Smooth muscle cell (in vitro differentiated cells): ENCODE results near the gene VAV2. TPM values are rescaled to one million over a fixed set of nuclear protein-coding genes. Genes with fewer than 3 reads are reported as not detected.
"Not testable (repeated sequence)": the region's sequence is repeated elsewhere in the genome, so short reads cannot be mapped to it uniquely, and the experiment has no call there.

Experiments used
- DNase-seq: peaks from one replicate; lab custom pipeline; 2025; ENCODE audit not compliant: unreplicated experiment; lab: John Stamatoyannopoulos, UW
- H2AFZ ChIP-seq: fragments of 200-600 bp; sonication (generic); 2 replicates; pipeline ENCODE4 v1.6.0; 2016; ENCODE audit warnings: antibody characterized with exemption, low read depth, mild to moderate bottlenecking
- H3F3A ChIP-seq: fragments of 200-600 bp; sonication (generic); 2 replicates; pipeline ENCODE4 v1.6.0; 2017; ENCODE audit warnings: antibody characterized with exemption, low read depth
- H3K27ac ChIP-seq: fragments of 200-600 bp; sonication (generic); 2 replicates; pipeline ENCODE4 v1.5.1; 2016; ENCODE audit warnings: low read depth, mild to moderate bottlenecking
- H3K27me3 ChIP-seq: fragments of 200-600 bp; sonication (generic); 2 replicates; pipeline ENCODE4 v1.6.1; 2016; ENCODE audit warnings: low read depth, mild to moderate bottlenecking
- H3K36me3 ChIP-seq: fragments of 200-600 bp; sonication (generic); 2 replicates; pipeline ENCODE4 v1.5.1; 2016; ENCODE audit warnings: low read depth
- H3K4me1 ChIP-seq: fragments of 200-600 bp; sonication (generic); 2 replicates; pipeline ENCODE4 v1.5.1; 2016; ENCODE audit warnings: low read depth
- H3K4me2 ChIP-seq: fragments of 200-600 bp; sonication (generic); 2 replicates; pipeline ENCODE4 v1.6.0; 2016; ENCODE audit warnings: mild to moderate bottlenecking
- H3K4me3 ChIP-seq: fragments of 200-600 bp; sonication (generic); 2 replicates; pipeline ENCODE4 v1.5.1; 2016; ENCODE audit warnings: mild to moderate bottlenecking
- H3K79me2 ChIP-seq: fragments of 200-600 bp; sonication (generic); 2 replicates; pipeline ENCODE4 v1.6.0; 2016; ENCODE audit warnings: low read depth, mild to moderate bottlenecking
- H3K9ac ChIP-seq: fragments of 200-600 bp; sonication (generic); 2 replicates; pipeline ENCODE4 v1.6.0; 2016; ENCODE audit warnings: low read depth
- H3K9me3 ChIP-seq: fragments of 200-600 bp; sonication (generic); replicated peaks from 2 replicates; pipeline ENCODE4 v1.5.1; 2016; ENCODE audit warnings: low read depth
- H4K20me1 ChIP-seq: fragments of 200-600 bp; sonication (generic); 2 replicates; pipeline ENCODE4 v1.6.0; 2016; ENCODE audit warnings: low read depth
- WGBS: methylation state at CpG from one replicate; pipeline ENCODE4 v1.1.7; 2016; ENCODE audit warnings: low lambda C conversion rate; 5-methylcytosine and 5-hydroxymethylcytosine counted together
- polyA plus RNA-seq: library from polyadenylated mRNA; unstranded; fragments of >200 nt; fragmentation: Nextera tagmentation; extraction: Ambion mirVana; gene quantifications from 2 replicates; pipeline ENCODE4 v1.2.1, GENCODE V29; 2016
- total RNA-seq: library from RNA; depleted of rRNA; stranded (reverse); fragments of >200 nt; gene quantifications from 2 replicates; pipeline ENCODE4 v1.2.3, GENCODE V29; 2014
- TF ChIP-seq, protein P1 (sequence below): fragments of 200-600 bp; sonication (generic); IDR thresholded peaks from 2 replicates; pipeline ENCODE4 v1.5.1; 2017; ENCODE audit warnings: borderline replicate concordance, mild to moderate bottlenecking, antibody characterized with exemption; ENCODE audit not compliant: insufficient read depth, poor library complexity, severe bottlenecking

Gene VAV2
- total and polyA plus RNA-seq, 2 experiments from 2014 or later = 26.2 to 35.3 TPM

DNA sequence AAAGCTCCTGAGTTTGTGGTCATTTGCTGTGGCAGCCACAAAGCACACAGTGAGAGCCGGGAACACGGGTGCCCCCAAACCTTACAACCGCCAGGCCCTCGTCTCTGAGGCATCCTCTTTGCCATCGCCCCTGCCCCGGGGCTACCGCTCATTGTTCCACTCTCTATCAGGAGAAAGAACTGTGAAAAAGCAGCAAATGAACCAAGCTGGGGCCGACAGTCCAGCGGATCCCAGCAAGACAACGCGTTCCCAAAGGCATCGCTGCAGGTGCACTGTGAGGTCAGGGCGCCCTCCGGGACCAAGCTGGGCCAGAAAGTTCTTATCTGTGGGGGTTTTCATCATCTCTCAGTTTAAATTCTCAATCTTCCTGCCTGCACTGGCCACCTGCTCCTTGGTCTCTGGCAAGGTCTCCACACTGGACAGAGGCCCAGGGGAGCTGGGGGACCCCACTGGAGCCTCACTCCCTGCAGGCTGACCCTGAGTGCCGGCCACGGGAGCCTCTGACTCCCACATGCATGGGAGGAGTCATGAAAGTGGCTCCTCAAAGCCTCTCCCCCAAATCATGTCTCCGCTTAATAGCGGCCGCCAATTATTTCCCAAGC is 32.1 kb downstream of the VAV2 start:
- Histone ChIP-seq H3K9ac (no peak overlapping the region), H3K79me2 (peaks cover 86% of the 10 kb centered on the region), H3K9me3 (peaks cover 6% of the 10 kb centered on the region), H3K36me3 (no peaks in the 10 kb centered on the region), H3F3A (peaks cover 17% of the 10 kb centered on the region), H3K4me3 (no peak overlapping the region), H2AFZ (no peak overlapping the region), H3K27me3 (no peaks in the 10 kb centered on the region), H4K20me1 (peaks cover 91% of the 10 kb centered on the region), H3K4me2 (no peak overlapping the region), H3K4me1 (peaks cover 32% of the 10 kb centered on the region), H3K27ac (no peak overlapping the region)
- TF ChIP-seq, protein P1, sequence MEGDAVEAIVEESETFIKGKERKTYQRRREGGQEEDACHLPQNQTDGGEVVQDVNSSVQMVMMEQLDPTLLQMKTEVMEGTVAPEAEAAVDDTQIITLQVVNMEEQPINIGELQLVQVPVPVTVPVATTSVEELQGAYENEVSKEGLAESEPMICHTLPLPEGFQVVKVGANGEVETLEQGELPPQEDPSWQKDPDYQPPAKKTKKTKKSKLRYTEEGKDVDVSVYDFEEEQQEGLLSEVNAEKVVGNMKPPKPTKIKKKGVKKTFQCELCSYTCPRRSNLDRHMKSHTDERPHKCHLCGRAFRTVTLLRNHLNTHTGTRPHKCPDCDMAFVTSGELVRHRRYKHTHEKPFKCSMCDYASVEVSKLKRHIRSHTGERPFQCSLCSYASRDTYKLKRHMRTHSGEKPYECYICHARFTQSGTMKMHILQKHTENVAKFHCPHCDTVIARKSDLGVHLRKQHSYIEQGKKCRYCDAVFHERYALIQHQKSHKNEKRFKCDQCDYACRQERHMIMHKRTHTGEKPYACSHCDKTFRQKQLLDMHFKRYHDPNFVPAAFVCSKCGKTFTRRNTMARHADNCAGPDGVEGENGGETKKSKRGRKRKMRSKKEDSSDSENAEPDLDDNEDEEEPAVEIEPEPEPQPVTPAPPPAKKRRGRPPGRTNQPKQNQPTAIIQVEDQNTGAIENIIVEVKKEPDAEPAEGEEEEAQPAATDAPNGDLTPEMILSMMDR = no peak
- WGBS = 84% methylated on average over 19 of the region's 19 CpGs
- no peak for DNase-seq

DNA sequence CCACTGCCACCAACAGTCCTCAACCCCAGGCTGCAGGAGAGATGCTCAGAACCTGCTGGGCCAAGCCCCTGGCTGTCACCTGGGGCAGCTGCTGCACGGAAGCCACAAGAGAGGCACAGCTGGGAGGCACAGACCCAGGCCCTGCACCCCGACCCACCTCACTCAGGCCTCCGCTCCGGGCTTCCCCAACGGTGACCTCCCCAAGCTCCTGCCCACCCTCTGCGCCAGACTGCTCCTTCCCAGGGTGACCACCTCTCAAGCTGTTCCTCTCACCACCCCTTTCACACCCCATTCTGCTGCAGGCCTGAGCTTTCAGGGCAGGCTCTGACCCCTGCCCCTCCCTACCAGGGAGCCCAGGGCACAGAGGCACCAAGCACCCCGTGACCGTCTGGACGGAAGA is 33.0 kb downstream of the VAV2 start:
- Histone ChIP-seq H2AFZ (no peak overlapping the region), H3F3A (peaks cover 17% of the 10 kb centered on the region), H3K4me3 (no peak overlapping the region), H3K4me2 (no peak overlapping the region), H3K27ac (no peak overlapping the region), H3K9me3 (no peaks in the 10 kb centered on the region), H3K9ac (no peak overlapping the region), H3K4me1 (peaks cover 32% of the 10 kb centered on the region), H3K79me2 (peaks cover 86% of the 10 kb centered on the region), H3K27me3 (no peaks in the 10 kb centered on the region), H3K36me3 (no peaks in the 10 kb centered on the region), H4K20me1 (peaks cover 91% of the 10 kb centered on the region)
- TF ChIP-seq, protein P1 = no peak
- no peak for DNase-seq
- WGBS = 95% methylated on average over 9 of the region's 9 CpGs

DNA sequence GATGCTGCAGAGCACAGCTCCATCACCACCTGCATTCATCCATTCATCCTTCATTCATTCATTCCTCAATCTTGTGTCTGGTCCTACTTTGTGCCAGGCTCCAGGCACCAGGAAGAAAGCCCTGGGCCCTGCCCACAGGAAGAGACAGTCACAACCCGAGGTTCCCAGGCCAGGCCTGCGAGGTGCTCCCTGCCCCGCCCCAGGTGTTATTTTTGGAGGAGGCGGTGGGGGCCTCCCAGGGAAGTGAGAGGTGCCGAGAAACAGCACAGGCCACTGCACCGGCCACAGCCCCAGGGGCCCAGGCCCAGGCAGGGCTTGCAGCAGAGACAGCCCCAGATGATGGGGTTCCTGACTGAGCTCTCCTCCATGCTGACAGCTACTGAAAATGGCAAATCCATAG is 33.4 kb downstream of the VAV2 start:
- no peak overlapping the region for H2AFZ ChIP-seq
- H3K27me3 ChIP-seq = no peaks in the 10 kb centered on the region
- H3K4me3 ChIP-seq = no peak overlapping the region
- peaks cover 32% of the 10 kb centered on the region for H3K4me1 ChIP-seq
- peaks cover 84% of the 10 kb centered on the region for H3K79me2 ChIP-seq
- no peaks in the 10 kb centered on the region for H3K36me3 ChIP-seq
- H3K27ac ChIP-seq = peak overlapping the region; percentile 17
- H3K9me3 ChIP-seq = no peaks in the 10 kb centered on the region
- H3K4me2 ChIP-seq = no peak overlapping the region
- H3K9ac ChIP-seq = no peak overlapping the region
- WGBS = 66% methylated on average over 6 of the region's 6 CpGs
- TF ChIP-seq, protein P1 = no peak
- no peak for DNase-seq
- H4K20me1 ChIP-seq = peaks cover 91% of the 10 kb centered on the region
- H3F3A ChIP-seq = peaks cover 17% of the 10 kb centered on the region

DNA sequence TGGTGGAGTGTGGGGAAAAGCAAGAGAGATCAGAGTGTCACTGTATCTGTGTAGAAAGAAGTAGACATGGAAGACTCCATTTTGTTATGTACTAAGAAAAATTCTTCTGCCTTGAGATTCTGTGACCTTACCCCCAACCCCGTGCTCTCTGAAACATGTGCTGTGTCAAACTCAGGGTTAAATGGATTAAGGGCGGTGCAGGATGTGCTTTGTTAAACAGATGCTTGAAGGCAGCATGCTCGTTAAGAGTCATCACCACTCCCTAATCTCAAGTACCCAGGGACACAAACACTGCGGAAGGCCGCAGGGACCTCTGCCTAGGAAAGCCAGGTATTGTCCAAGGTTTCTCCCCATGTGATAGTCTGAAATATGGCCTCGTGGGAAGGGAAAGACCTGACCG is 34.4 kb downstream of the VAV2 start:
- not testable (repeated sequence) for H3K36me3 ChIP-seq, H3K27me3 ChIP-seq, DNase-seq, H2AFZ ChIP-seq, H3K9ac ChIP-seq, H3K4me3 ChIP-seq, H3K9me3 ChIP-seq
- peaks cover 17% of the 10 kb centered on the region for H3F3A ChIP-seq
- H3K27ac ChIP-seq = peak overlapping the region; percentile 94
- peak overlapping the region; percentile 85 for H3K4me2 ChIP-seq
- WGBS = 3% methylated on average over 5 of the region's 7 CpGs
- peaks cover 32% of the 10 kb centered on the region for H3K4me1 ChIP-seq
- H3K79me2 ChIP-seq = peaks cover 84% of the 10 kb centered on the region
- H4K20me1 ChIP-seq = peaks cover 91% of the 10 kb centered on the region
